Uterus (tissue), 4 donors: ENCODE measurements around the gene EPHA5. TPM values are rescaled to one million over a fixed set of nuclear protein-coding genes. Genes with fewer than 3 reads are reported as not detected.

Experiments
- DNase-seq, 2 donors: peaks; one replicate each; pipeline ENCODE4 v3.0.0-alpha.2; 2019 to 2020
- H3K27ac ChIP-seq, 2 donors: fragments of 200-600 bp; sonication (generic); 1 replicate in 1 of 2; 2 replicates in 1 of 2; pipeline ENCODE4 v1.5.1; 2016 to 2018
- H3K27me3 ChIP-seq, 2 donors: fragments of 200-600 bp; sonication (generic); one replicate each; pipeline ENCODE4 v1.5.1; 2018 to 2019; ENCODE audit warnings: control low read depth in 1 of 2
- H3K36me3 ChIP-seq, 2 donors: fragments of 200-600 bp; sonication (generic); one replicate each; pipeline ENCODE4 v1.5.1; 2019; ENCODE audit warnings: control low read depth in 1 of 2
- H3K4me1 ChIP-seq, 2 donors: fragments of 200-600 bp; sonication (generic); one replicate each; pipeline ENCODE4 v1.5.1; 2018 to 2019; ENCODE audit warnings: control low read depth in 1 of 2
- H3K4me3 ChIP-seq, 2 donors: fragments of 200-600 bp; sonication (generic); 1 replicate in 1 of 2; 2 replicates in 1 of 2; pipeline ENCODE4 v1.5.1; 2018 to 2019; ENCODE audit warnings: mild to moderate bottlenecking in 1 of 2
- H3K9me3 ChIP-seq, 2 donors: fragments of 200-600 bp; sonication (generic); one replicate each; pipeline ENCODE4 v1.5.1; 2019; ENCODE audit warnings: control low read depth in 1 of 2
- CTCF ChIP-seq, 4 experiments: fragments of 200-600 bp in 2 of 4; fragments of 450-650 bp in 2 of 4; sonication (generic) in 2 of 4; IDR thresholded peaks; one replicate each; pipeline ENCODE4 v1.5.1; 2016 to 2019; ENCODE audit warnings: antibody characterized with exemption in 4 of 4, mild to moderate bottlenecking in 2 of 4, moderate library complexity in 1 of 4
- POLR2A ChIP-seq, 2 donors: fragments of 450-650 bp; IDR thresholded peaks; one replicate each; pipeline ENCODE4 v1.6.1; 2016; ENCODE audit warnings: antibody characterized with exemption in 2 of 2, mild to moderate bottlenecking in 1 of 2, moderate library complexity in 1 of 2
- intact Hi-C: fragments of 100-400 bp; cut with DNase I; formaldehyde crosslinking; loops from one replicate; pipeline ENCODE4 v1.15.1; 2023; ENCODE audit warnings: low total_unique reads
- total RNA-seq, 4 donors: library from RNA; depleted of rRNA in 3 of 4; stranded (reverse); fragments of >200 nt in 3 of 4; gene quantifications; one replicate each; pipeline versions ENCODE4 v1.1.0 to v1.2.4, GENCODE V29; 2014 to 2023
- donor health status: DM: yes; HTN: yes; CAD: no.

The EPHA5 gene
- total RNA-seq, 4 donors from 2014 or later, result 1.2 to 10.4 TPM; not detected in 2

GRCh38 chr4:65391382-65391781, 278.9 kb downstream of the EPHA5 start:
- no peaks in the 10 kb centered on the region for H3K9me3 ChIP-seq
- no peak overlapping the region for H3K27ac ChIP-seq
- intact Hi-C loops, result no loop called here
- H3K36me3 ChIP-seq, result no peaks in the 10 kb centered on the region
- H3K4me3 ChIP-seq, result no peak overlapping the region
- DNase-seq, result no peak
- no peaks in the 10 kb centered on the region for H3K27me3 ChIP-seq
- TF ChIP-seq CTCF (IDR thresholded peaks at IDR 0.05) (no peak), POLR2A (IDR thresholded peaks at IDR 0.05) (no peak)
- H3K4me1 ChIP-seq, result no peaks in the 10 kb centered on the region

- intact Hi-C loops, result no loop called here
- H3K9me3 ChIP-seq, result no peaks in the 10 kb centered on the region
- no peak for DNase-seq
Observed at GRCh38 chr4:65386927-65387326, 283.4 kb downstream of the EPHA5 start.

GRCh38 chr4:65383589-65384305, 286.5 kb downstream of the EPHA5 start:
- Histone ChIP-seq H3K36me3 (no peaks in the 10 kb centered on the region), H3K27ac (no peak overlapping the region), H3K9me3 (no peaks in the 10 kb centered on the region), H3K4me1 (no peaks in the 10 kb centered on the region), H3K4me3 (no peak overlapping the region), H3K27me3 (no peaks in the 10 kb centered on the region)
- DNase-seq, result no peak
- intact Hi-C loops, result no loop called here
- no peak for TF ChIP-seq CTCF (IDR thresholded peaks at IDR 0.05)
- TF ChIP-seq POLR2A (IDR thresholded peaks at IDR 0.05), result no peak

More at GRCh38 chr4:65386927-65387326, 283.4 kb downstream of the EPHA5 start:
- Histone ChIP-seq H3K4me3 (no peak overlapping the region), H3K27ac (no peak overlapping the region), H3K4me1 (no peaks in the 10 kb centered on the region), H3K36me3 (no peaks in the 10 kb centered on the region), H3K27me3 (no peaks in the 10 kb centered on the region)
- TF ChIP-seq POLR2A (IDR thresholded peaks at IDR 0.05) (no peak), CTCF (IDR thresholded peaks at IDR 0.05) (no peak)

- Histone ChIP-seq H3K27me3 (no peaks in the 10 kb centered on the region), H3K4me3 (no peak overlapping the region), H3K36me3 (no peaks in the 10 kb centered on the region), H3K27ac (no peak overlapping the region), H3K4me1 (no peaks in the 10 kb centered on the region), H3K9me3 (no peaks in the 10 kb centered on the region)
- intact Hi-C loops, result no loop called here
- TF ChIP-seq CTCF (IDR thresholded peaks at IDR 0.05), result no peak
- TF ChIP-seq POLR2A (IDR thresholded peaks at IDR 0.05), result no peak
- DNase-seq, result no peak
Observed at GRCh38 chr4:65381648-65382047, 288.6 kb downstream of the EPHA5 start.

GRCh38 chr4:65370709-65371108, 299.6 kb downstream of the EPHA5 start:
- TF ChIP-seq CTCF (IDR thresholded peaks at IDR 0.05) (no peak), POLR2A (IDR thresholded peaks at IDR 0.05) (no peak)
- Histone ChIP-seq H3K36me3 (no peaks in the 10 kb centered on the region), H3K4me3 (no peak overlapping the region), H3K9me3 (no peaks in the 10 kb centered on the region), H3K27ac (no peak overlapping the region), H3K27me3 (no peaks in the 10 kb centered on the region), H3K4me1 (no peaks in the 10 kb centered on the region)
- DNase-seq, result no peak
- intact Hi-C loops, result no loop called here
